Upper lobe of left lung (tissue), 6 donors: ENCODE measurements around the gene DHRS12. TPM values are rescaled to one million over a fixed set of nuclear protein-coding genes. Genes with fewer than 3 reads are reported as not detected.

Experiments used
- ATAC-seq, 2 donors: fragments of 200-7000 bp; cut with Tn5 transposase; one replicate each; pipeline ENCODE4 v1.9.1; 2022; ENCODE audit warnings: mild to moderate bottlenecking in 2 of 2, moderate library complexity in 2 of 2; ENCODE audit not compliant: low FRiP score in 2 of 2
- DNase-seq, 2 donors: peaks; one replicate each; pipeline ENCODE4 v3.0.0-alpha.2; 2019 to 2020
- H3K27ac ChIP-seq, 4 donors: fragments of 200-600 bp; sonication (generic); one replicate each; pipeline ENCODE4 v1.5.1; 2016 to 2019
- H3K27me3 ChIP-seq, 4 donors: fragments of 200-600 bp; sonication (generic); one replicate each; pipeline ENCODE4 v1.5.1; 2017 to 2019
- H3K36me3 ChIP-seq, 4 donors: fragments of 200-600 bp; sonication (generic); one replicate each; pipeline ENCODE4 v1.5.1; 2016 to 2019
- H3K4me1 ChIP-seq, 4 donors: fragments of 200-600 bp; sonication (generic); one replicate each; pipeline ENCODE4 v1.5.1; 2018 to 2019
- H3K4me3 ChIP-seq, 4 donors: fragments of 200-600 bp; sonication (generic); one replicate each; pipeline ENCODE4 v1.5.1; 2017 to 2019; ENCODE audit warnings: mild to moderate bottlenecking in 2 of 4, moderate library complexity in 1 of 4
- H3K9me3 ChIP-seq, 4 donors: fragments of 200-600 bp; sonication (generic); one replicate each; pipeline ENCODE4 v1.5.1; 2018 to 2019
- CTCF ChIP-seq, 6 experiments: fragments of 450-650 bp in 4 of 6; fragments of 200-600 bp in 2 of 6; sonication (generic) in 2 of 6; IDR thresholded peaks; one replicate each; pipeline ENCODE4 v1.5.1; 2016 to 2019; ENCODE audit warnings: antibody characterized with exemption in 6 of 6
- EP300 ChIP-seq, 4 donors: sonication (generic); formaldehyde crosslinking; IDR thresholded peaks; one replicate each; pipeline ENCODE4 v1.5.1; 2017; ENCODE audit warnings: antibody characterized with exemption in 4 of 4, control low read depth in 2 of 4
- POLR2A ChIP-seq, 4 donors: fragments of 450-650 bp; IDR thresholded peaks; one replicate each; pipeline ENCODE4 v1.5.1; 2016 to 2017; ENCODE audit warnings: antibody characterized with exemption in 4 of 4, mild to moderate bottlenecking in 2 of 4
- POLR2AphosphoS5 ChIP-seq, 2 donors: sonication (generic); formaldehyde crosslinking; IDR thresholded peaks; one replicate each; pipeline ENCODE4 v1.5.1; 2017; ENCODE audit warnings: antibody characterized with exemption in 2 of 2
- WGBS, 2 donors: methylation state at CpG; one replicate each; pipeline ENCODE4 v1.1.5; 2017 to 2018; 5-methylcytosine and 5-hydroxymethylcytosine counted together
- total RNA-seq, 6 donors: library from RNA; depleted of rRNA in 4 of 6; stranded (reverse); fragments of >200 nt in 4 of 6; gene quantifications; one replicate each; pipeline versions ENCODE4 v1.1.0 to v1.2.1, GENCODE V29; 2016 to 2021
- donor health status: DM: no; HTN: no; CAD: no; lungs with moderate emphysema.
- donor health status: DM: no; HTN: yes; CAD: no; lungs with severe emphysema.

The DHRS12 gene
- total RNA-seq, 6 donors from 2014 or later = 11.7 to 19.1 (median 17.6) TPM

- 91% methylated on average over 10 of the region's 10 CpGs for WGBS, 2 donors
- H3K27ac ChIP-seq = no peak overlapping the region
- no peak for DNase-seq
Observed at GRCh38 chr13:51728972-51729371, 75.0 kb downstream of the DHRS12 start.

GRCh38 chr13:51728275-51728673 lies 75.7 kb downstream of the DHRS12 start:
- ATAC-seq (no peak), DNase-seq (no peak)
- Histone ChIP-seq H3K9me3 (no peaks in the 10 kb centered on the region), H3K27me3 (no peaks in the 10 kb centered on the region), H3K4me3 (no peak overlapping the region), H3K4me1 (peaks cover 0 to 18% (median 3%) of the 10 kb centered on the region in 4 donors), H3K36me3 (peaks cover 0 to 11% (median 0%) of the 10 kb centered on the region in 4 donors), H3K27ac (no peak overlapping the region)
- 71 to 83% methylated on average over 4 of the region's 4 CpGs for WGBS, 2 donors
- no peak for TF ChIP-seq CTCF (IDR thresholded peaks at IDR 0.05)
- TF ChIP-seq EP300 (IDR thresholded peaks at IDR 0.05) = no peak
- TF ChIP-seq POLR2AphosphoS5 (IDR thresholded peaks at IDR 0.05) = no peak
- TF ChIP-seq POLR2A (IDR thresholded peaks at IDR 0.05) = no peak

More at GRCh38 chr13:51728972-51729371, 75.0 kb downstream of the DHRS12 start:
- peaks cover 0 to 11% (median 0%) of the 10 kb centered on the region in 4 donors for H3K36me3 ChIP-seq
- H3K27me3 ChIP-seq = no peaks in the 10 kb centered on the region
- H3K4me1 ChIP-seq = peaks cover 0 to 18% (median 6%) of the 10 kb centered on the region in 4 donors
- no peak overlapping the region for H3K4me3 ChIP-seq
- H3K9me3 ChIP-seq = no peaks in the 10 kb centered on the region
- ATAC-seq = no peak
- TF ChIP-seq EP300 (IDR thresholded peaks at IDR 0.05) (no peak), CTCF (IDR thresholded peaks at IDR 0.05) (no peak), POLR2AphosphoS5 (IDR thresholded peaks at IDR 0.05) (no peak), POLR2A (IDR thresholded peaks at IDR 0.05) (no peak)

DNA sequence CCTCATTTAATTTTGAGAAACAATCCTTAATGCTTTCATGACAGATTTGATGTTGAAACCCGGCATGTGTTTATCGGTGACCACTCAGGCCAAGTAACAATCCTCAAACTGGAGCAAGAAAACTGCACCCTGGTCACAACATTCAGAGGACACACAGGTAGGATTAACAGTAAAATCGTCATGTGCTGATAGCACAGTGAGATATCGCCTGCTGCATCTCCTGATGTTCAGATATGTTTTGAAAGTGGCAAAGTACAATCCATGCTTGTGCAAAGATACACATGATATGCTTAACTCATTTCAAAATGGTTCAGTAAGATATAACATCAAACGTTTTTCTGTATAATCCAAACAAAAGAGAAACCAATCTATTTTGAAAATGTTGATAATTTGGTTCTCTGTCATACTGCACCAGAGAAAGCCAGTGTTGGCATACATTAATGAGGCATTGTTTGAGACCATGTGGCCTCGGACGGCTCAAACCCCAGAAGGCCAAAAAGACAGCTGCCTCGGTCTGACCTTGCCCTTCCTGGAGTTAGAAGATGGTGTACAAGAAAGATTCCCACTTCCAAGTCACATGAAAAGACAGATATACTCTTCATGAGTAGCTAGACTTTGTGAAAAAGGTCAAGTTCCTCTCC lies 76.2 kb downstream of the DHRS12 start:
- Histone ChIP-seq H3K4me3 (no peak overlapping the region), H3K4me1 (peaks cover 0 to 18% (median 2%) of the 10 kb centered on the region in 4 donors), H3K9me3 (no peaks in the 10 kb centered on the region), H3K27me3 (no peaks in the 10 kb centered on the region), H3K36me3 (peaks cover 0 to 11% (median 0%) of the 10 kb centered on the region in 4 donors), H3K27ac (no peak overlapping the region)
- TF ChIP-seq POLR2A (IDR thresholded peaks at IDR 0.05) (no peak), EP300 (IDR thresholded peaks at IDR 0.05) (no peak), CTCF (IDR thresholded peaks at IDR 0.05) (no peak), POLR2AphosphoS5 (IDR thresholded peaks at IDR 0.05) (no peak)
- WGBS, 2 donors = 79 to 85% methylated on average over 8 of the region's 8 CpGs
- no peak for DNase-seq
- no peak for ATAC-seq

DNA sequence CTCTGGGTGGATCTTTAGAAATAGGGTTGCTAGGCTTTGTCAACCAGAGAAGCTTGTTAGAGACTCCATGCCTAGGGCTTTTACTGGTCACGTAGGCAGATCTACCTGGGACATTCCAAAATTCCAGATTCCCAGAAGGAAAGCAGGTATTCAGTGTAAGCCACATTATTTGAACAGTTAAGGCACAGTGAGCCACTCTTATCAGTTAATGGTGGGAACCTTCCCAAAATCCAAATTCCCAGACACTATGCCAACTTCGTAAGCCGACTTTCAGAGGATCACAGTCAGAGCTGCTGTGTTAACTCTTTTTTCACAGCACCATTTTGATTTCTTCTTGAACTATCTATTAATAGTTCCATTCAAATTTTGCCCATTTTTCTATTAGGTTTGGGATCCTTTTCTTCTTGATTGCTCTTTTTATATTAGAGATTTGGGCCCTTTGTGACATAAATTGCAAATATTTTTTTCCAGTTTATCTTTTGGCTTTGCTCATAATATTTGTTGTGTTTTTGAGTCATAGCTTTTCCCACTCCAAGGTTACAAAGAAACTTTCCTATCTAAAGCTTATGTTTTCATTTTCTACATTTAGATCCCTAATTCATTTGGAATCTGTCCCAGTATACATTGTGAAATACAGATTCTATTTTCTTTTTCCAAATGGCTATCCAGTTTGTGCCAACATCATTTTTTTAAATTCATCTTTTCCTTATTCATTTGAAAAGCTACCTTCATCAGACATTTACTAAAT lies 77.3 kb downstream of the DHRS12 start:
- Histone ChIP-seq H3K27me3 (no peaks in the 10 kb centered on the region), H3K4me1 (peaks cover 0 to 12% (median 2%) of the 10 kb centered on the region in 4 donors), H3K27ac (no peak overlapping the region), H3K4me3 (no peak overlapping the region), H3K9me3 (no peaks in the 10 kb centered on the region), H3K36me3 (peaks cover 0 to 11% (median 0%) of the 10 kb centered on the region in 4 donors)
- TF ChIP-seq EP300 (IDR thresholded peaks at IDR 0.05) = no peak
- no peak for TF ChIP-seq POLR2AphosphoS5 (IDR thresholded peaks at IDR 0.05)
- TF ChIP-seq POLR2A (IDR thresholded peaks at IDR 0.05) = no peak
- TF ChIP-seq CTCF (IDR thresholded peaks at IDR 0.05) = no peak
- ATAC-seq = no peak
- WGBS, 2 donors = 68 to 70% methylated on average over 2 to 3 of the region's 3 CpGs
- DNase-seq = no peak
